SW 1271 (cell line): ENCODE results near the gene OSBP.
A peak's percentile ranks its signal among the peaks of the same experiment; 100 is the strongest.
"Not testable (repeated sequence)": the region's sequence is repeated elsewhere in the genome, so short reads cannot be mapped to it uniquely, and the experiment has no call there.

ENCODE experiments used
- DNase-seq, 2 experiments: peaks; one replicate each; lab custom pipeline; 2025; lab: John Stamatoyannopoulos, UW

The OSBP gene

DNA sequence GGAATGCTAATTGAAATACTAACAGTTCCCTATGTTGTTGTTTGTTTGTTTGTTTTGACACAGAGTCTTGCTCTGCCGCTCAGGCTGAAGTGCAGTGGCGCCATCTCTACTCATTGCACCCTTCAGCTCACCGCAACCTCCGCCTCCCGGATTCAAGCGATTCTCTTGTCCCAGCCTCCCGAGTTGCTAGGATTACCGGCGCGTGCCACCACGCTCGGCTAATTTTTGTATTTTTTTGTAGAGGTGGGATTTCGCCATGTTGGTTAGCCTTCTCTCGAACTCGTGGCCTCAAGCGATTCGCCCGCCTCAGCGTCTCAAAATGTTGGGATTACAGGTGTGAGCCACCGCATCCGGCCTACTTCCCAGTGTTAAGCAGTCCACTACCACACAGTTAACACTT lies 62.3 kb downstream of the OSBP start:
- DNase-seq = no peak

DNA sequence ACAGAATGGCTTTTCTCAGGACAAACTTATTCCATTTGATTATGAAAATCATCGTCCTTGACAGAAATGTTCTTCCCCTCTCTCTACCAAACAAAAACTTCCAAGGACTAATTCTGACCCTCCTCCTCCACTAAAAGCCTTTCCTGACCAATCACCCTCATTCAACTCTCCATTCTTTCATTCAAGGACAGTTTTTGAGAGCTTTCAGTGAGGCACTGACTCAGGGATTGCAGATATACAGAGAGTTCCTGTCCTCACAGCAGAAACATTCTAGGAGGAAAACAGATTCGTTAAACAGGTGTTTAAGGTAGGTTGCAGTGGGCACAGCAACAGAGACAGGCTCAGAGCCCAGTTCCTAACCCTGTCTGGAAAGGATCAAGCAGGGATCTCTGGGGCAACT lies 62.7 kb downstream of the OSBP start:
- DNase-seq = no peak

DNA sequence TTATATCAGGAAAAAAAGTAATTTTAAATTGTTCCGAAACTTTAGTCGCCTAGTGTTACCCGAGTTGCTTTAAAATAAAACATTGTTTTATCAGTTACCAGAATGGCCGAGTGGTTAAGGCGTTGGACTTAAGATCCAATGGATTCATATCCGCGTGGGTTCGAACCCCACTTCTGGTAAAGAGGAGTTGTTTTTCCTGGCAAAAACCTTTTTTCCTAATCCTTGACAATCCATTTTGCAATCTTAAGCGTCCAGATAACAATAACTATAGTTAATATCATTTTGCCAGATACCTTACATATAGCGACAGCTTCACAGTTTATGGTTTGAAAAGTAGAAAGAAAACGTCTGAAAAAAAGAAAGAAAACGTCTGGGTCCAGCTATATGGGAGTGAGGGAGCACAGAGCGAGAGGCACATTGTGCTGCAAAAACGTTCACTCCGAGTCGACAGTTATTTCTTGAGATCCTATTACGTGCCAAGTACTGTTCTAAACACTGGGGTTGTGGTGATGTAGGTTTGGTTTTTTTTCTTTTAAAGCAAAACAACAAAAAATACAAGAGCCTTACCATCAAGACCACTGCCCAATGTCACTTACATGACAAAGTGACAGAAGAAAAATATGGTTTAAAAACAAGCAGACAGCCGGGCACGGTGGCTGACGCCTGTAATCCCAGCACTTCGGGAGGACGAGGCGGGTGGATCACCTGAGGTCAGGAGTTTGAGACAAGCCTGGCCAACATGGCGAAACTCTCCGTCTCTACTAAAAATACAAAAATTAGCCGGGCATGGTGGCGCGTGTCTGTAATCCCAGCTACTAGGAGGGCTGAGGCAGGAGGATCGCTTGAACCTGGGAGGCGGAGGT lies 63.7 kb downstream of the OSBP start:
- peak; percentile 30 to 81 for DNase-seq

DNA sequence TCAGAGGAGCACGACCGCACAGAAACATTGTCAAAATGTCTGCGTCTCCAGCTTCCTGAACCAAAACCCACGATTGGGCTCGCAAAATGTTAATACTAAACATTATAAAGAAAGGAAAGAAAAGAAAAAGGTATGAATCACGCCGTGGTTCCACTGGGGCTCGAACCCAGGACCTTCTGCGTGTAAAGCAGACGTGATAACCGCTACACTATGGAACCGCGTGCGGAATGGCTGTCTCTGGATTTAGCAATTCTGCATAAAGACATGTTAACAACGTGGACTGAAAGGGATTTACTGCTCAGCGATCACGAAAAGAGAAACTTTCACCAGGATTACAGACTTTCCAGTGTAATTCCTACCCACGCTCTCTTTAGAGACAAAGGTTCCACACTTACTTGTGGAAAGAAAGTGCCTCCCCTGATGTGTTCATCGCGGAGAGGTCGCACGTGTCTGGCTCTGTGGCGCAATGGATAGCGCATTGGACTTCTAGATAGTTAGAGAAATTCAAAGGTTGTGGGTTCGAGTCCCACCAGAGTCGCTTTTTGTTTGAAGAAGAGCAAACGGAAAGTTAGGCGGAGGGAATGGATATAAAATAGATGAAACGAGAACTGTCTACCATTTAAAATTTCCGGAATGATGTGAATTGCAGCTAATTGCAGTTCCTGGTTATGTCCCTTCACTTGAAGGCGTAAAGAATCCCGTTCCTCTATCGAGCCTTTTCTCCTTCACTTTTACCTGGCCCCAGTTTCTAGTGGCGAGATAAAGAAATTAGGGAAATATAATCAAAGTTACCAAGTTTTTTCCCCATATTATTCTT lies 64.5 kb downstream of the OSBP start:
- peak; percentile 89 to 90 for DNase-seq

DNA sequence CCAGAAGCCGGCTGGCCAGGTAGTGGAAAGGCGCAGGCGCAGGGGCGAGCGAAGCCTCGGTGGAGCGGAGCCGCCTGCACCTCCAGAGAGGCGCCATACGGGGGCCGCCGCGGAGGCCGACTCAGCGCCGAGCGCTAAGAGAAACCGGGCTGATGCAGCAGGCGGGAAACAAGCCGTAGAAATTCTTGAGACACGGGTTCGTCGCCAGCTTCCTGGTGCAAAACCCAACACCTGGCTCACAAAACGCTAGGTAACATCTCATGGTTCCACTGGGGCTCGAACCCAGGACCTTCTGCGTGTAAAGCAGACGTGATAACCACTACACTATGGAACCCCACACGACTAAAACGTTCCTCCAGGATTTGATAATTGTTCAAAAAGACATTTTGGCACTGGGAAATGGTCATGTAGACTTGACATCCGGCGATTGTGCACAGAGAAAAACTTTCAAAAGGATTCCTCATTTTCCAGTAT lies 65.2 kb downstream of the OSBP start:
- DNase-seq = peak; percentile 90 to 94

DNA sequence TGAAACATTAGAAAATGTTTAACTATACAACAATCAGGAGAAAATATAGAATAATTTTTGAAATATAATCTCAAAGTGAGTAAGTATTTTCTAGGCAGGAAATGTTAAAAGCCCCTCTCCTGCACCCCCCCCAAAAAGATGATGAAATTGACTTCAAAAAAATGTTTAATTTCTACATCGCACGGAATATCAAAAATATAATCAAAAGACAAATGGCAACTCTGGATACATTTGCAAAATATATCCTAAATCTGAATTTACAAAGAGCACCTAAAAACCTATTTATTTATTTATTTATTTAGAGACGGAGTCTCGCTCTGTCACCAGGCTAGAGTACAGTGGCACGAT lies 67.3 kb downstream of the OSBP start:
- no peak for DNase-seq

DNA sequence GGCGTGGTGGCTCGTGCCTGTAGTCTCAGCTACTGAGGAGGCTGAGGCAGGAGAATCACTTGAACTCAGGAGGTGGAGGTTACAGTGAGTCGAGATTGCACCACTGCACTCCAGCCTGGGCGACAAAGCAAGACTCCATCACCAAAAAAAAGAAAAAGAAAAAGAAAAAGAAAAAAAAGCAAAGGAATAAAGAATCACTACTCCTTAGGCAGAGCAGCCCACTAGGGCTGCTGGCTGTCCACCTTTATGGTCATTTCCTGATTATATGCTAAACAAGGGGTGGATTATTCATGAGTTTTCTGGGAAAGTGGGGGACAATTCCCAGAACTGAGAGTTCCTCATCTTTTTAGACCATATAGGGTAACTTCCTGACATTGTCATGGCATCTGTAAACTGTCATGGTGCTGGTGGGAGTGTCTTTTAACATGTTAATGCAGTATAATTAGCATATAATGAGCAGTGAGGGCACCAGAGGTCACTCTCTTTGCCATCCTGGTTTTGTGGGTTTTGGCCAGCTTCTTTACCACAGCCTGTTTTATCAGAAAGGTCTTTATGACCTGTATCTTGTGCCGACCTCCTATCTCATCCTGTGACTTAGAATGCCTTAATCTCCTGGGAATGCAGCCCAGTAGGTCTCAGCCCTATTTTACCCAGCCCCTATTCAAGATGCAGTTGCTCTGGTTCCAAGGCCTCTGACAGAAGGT lies 67.8 kb downstream of the OSBP start:
- DNase-seq = not testable (repeated sequence)

DNA sequence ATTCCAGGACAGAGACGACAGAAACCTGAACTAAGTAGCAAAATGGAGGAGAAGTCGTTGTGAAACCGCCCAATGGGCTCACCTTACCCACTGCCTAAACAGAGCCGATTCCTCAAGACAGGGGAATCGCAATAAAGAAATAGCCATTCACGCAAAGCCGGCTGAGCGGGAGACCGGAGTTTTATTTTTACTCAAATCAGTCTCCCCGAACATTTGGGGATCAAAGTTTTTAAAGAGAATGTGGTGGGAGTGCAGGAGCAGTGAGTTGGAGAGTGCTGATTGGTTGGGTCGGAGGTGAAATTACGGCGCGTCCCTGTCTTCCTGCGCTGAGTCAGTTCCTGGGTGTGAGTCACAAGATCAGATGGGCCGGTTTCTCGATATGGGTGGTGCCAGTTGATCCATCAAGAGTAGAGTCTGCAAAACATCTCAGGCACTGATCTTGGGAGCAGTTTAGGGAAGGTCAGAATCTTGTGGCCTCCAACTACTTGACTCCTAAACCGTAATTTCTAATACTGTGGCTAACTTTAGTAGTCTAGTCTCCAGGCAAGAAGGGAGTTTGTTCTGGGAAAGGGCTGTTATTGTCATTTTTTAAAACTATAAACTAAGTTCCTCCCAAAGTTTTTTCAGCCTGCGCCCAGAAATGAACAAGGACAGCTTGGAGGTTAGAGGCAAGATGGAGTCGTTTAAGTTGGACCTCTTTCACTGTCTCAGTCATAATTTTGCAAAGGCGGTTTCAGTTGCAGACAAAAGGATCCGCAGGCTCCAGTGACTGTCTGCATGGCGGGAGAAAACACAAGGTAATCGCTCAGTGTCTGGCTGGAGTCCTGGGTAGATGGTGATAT lies 70.2 kb downstream of the OSBP start:
- peak in 1 of 2 experiments; percentile 59 for DNase-seq

DNA sequence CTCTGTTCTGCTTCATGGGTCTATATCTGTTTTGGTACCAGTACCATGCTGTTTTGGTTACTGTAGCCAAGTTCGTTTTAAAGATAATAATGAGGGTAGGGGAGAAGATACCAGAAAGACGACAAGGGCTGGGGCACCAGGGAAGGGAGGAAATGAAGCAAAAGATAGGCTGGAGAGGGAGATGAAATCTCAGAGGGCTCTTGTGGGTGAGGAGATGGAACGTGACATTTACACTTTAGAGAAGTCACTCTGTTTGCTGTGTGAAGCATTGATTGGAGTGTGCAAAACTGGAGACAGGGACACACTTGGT lies 70.8 kb downstream of the OSBP start:
- no peak for DNase-seq

DNA sequence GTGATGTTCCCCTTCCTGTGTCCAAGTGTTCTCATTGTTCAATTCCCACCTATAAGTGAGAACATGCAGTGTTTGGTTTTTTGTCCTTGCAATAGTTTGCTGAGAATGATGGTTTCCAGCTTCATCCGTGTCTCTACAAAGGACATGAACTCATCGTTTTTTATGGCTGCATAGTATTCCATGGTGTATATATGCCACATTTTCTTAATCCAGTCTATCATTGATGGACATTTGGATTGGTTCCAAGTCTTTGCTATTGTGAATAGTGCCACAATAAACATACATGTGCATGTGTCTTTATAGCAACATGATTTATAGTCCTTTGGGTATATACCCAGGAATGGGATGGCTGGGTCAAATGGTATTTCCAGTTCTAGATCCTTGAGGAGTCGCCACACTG lies 71.9 kb downstream of the OSBP start:
- DNase-seq = not testable (repeated sequence)

DNA sequence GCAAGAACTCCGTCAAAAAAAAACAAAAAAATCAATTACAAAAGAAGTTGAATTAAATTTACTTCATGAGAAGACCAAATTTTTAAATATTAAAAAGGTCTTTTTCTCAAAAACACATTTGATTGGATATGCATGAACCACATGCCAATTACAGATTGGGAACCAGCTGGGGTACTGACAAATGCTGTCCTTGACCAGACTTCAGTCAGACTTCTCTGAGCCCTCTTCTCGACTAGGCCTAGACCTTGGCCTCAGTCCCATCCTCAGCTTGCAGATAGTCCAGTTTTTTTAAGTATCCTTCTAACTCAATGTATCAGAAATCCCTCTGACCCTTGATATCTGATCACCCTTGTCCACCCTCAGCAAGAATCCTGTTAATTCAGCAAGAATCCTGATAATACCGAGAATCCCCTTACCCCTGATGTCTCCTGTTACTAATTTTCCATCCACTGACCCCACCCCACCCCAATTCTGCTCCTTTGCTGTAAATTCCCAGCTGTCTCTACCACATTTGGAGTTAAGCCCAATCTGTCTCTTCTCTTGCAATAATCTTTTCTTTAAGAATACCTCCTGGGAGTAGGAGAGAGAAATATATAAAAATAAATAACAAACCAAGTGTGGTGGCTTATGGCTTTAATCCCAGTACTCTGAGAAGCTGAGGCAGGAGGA lies 73.3 kb downstream of the OSBP start:
- DNase-seq = no peak

DNA sequence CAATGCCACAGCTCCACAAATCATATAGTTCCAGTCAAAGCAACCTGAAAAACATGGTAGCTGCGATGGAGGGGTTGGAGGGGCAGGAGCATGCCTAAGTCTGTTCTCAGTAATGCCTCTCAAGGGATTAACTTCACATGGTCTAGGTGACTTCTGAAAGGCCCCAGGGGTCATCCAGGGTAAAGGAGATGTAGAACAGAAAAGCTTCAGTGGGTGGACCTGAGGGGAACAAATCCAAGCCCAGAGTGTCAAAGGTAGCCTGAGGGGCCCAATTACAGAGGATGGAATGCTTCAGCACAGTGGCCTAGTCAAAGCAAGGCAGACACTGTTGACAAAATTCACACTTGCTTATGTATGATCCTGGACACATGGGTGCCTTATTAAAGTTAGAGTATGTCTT lies 80.9 kb downstream of the OSBP start:
- DNase-seq = no peak

DNA sequence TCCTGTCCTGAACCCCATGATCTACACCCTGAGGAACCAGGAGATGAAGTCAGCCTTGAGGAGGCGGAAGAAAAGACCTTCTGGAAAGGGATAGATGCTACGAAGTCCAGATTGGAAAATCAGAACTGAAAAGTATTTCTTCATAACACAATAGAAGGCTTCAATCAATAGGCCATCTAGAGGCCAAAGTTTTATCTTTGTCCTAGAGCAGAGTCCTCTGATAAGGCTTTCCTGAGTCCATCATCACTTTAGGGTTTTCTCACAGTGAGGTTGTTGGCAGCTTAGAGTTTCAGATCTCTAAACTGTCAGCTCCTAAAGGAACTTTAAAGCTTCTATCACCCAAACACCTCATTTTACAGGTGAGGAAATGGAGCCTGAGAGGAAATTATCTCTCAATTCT lies 83.0 kb downstream of the OSBP start:
- DNase-seq = no peak

DNA sequence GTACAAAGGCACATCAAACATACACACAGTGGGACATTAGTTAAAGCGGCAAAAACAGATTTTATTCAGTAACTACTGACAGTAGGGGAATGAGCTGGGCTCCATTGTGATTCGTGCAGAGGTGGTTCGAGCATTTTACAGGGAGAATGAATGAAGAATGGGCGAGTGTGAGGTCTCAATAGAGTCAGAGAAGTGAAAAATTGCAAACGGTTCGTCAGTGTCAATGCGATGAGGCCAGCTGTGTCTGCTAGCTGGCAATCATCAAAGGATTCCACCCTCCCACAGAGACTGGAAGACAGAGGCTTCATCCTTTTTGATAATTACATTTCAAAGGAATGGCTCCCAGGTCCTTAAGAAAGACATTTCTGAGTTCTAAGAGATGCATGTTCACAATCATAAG lies 86.9 kb downstream of the OSBP start:
- DNase-seq = no peak
